ENCODE results near the gene C21orf91.

The C21orf91 gene

GRCh38 chr21:17819114-17819876 lies at the start of gene C21orf91:
TSS of gene C21orf91 (minus strand) at chr21:17819356. CDS start at chr21:17818318, 1,038 bp downstream.
- peak; percentile 71 to 98 (median 86) for DNase-seq
- intact Hi-C loops (cut with DNase I): loop anchor here (2.0 to 5.0 kb wide), 2 partner anchors 24 to 83 kb away; no protein-coding TSS in a partner anchor

- DNase-seq: no peak
- intact Hi-C loops (cut with DNase I): no loop called here
Observed at GRCh38 chr21:17866590-17866989, 47.4 kb upstream of the C21orf91 start.

- DNase-seq: no peak
- intact Hi-C loops (cut with DNase I): loop anchor here (5.0 kb wide), 1 partner anchor 43 kb away; no protein-coding TSS in a partner anchor
Observed at GRCh38 chr21:17859661-17860060, 40.5 kb upstream of the C21orf91 start.

DNA sequence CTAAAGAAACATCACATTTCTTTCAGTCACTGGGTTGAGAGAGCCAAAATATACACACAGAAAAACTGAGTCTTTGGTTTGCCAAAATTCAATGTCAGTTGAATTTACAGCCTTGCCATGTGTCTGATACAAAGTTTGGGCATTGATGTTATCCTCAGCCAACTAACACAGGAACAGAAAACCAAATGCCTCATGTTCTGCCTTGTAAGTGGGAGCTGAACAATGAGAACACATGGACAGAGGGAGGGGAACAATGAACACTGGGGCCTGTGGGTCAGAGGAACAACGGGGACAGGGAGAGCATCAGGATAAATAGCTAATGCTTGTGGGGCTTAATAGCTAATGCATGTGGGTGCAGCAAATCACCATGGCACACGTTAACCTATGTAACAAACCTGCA lies 39.6 kb upstream of the C21orf91 start:
- intact Hi-C loops (cut with DNase I): loop anchor here (5.0 kb wide), 1 partner anchor 44 kb away; no protein-coding TSS in a partner anchor
- DNase-seq: peak in 7 of 10 donors; percentile 23 to 89 (median 51)

- no peak for DNase-seq
- intact Hi-C loops (cut with DNase I): loop anchor here (5.0 kb wide), 1 partner anchor 48 kb away; no protein-coding TSS in a partner anchor
Observed at GRCh38 chr21:17854745-17855144, 35.6 kb upstream of the C21orf91 start.

- DNase-seq: peak in 4 of 10 donors; percentile 9 to 78 (median 68)
- intact Hi-C loops (cut with DNase I): no loop called here
Observed at GRCh38 chr21:17853393-17854275, 34.5 kb upstream of the C21orf91 start.

- peak in 6 of 10 donors; percentile 4 to 82 (median 43) for DNase-seq
- intact Hi-C loops (cut with DNase I): no loop called here
Observed at GRCh38 chr21:17848228-17848627, 29.1 kb upstream of the C21orf91 start.

GRCh38 chr21:17841103-17841502 lies 21.9 kb upstream of the C21orf91 start:
- no peak for DNase-seq
- intact Hi-C loops (cut with DNase I): no loop called here

DNA sequence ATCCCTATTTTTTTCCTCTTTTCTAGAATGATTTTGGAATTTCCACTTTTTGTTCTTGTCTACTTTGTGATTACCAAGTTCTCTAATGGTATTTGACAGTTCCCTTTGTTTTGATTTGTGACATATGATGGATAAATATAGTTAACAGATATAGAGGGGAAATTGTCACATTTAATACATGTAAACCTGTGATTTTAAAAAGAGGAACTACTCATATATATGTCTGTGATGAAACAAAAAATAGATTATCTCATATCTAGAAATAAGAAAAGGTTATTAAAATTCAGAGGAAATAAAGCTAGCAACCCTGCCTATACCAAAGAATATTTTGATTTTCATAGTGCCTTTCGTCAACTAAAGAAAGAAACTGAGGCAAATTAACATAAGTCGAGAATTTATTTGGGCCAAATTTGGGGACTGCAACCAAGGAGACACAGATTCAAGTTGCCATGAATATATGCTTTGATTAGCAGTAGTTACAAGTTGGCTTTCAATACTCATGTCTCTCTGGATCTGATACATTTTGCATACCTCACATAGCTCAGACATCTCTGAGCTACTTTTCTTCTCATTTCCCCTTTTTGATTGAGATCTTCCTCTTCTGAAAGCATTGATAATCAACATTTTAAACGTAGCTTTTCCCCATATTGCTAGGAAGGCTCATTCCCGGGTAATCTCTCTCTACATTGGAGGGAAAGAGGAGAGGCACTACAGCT lies 15.6 kb upstream of the C21orf91 start:
- intact Hi-C loops (cut with DNase I): no loop called here

GRCh38 chr21:17829472-17829871 lies 10.3 kb upstream of the C21orf91 start:
- no peak for DNase-seq
- intact Hi-C loops (cut with DNase I): no loop called here

More for the DNA sequence above, 15.6 kb upstream of the C21orf91 start:
- DNase-seq: no peak

DNA sequence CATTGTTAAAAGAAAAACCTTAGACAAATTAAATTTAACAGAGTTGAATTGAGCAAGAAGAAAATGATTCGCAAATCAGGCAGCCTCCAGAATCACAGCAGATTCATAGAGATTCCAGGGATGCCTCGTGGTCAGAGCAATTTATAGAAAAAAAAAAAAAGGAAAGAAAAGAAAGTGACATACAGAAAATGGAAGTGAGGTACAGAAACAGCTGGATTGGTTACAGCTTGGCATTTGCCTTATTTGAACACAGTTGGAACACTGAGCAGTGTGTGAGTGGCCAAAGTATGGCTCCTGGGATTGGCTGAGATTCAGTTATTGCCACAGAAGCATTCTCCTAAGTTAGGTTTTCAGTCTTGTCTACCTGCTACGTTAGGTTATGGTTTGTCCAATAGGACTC lies 9.1 kb upstream of the C21orf91 start:
- no peak for DNase-seq
- intact Hi-C loops (cut with DNase I): no loop called here

GRCh38 chr21:17823846-17824245 lies 4.7 kb upstream of the C21orf91 start:
- DNase-seq: no peak
- intact Hi-C loops (cut with DNase I): no loop called here

GRCh38 chr21:17821121-17821520 lies 2.0 kb upstream of the C21orf91 start:
- DNase-seq: no peak
- intact Hi-C loops (cut with DNase I): no loop called here

- intact Hi-C loops (cut with DNase I): loop anchor here (2.0 to 5.0 kb wide), 2 partner anchors 25 to 82 kb away; no protein-coding TSS in a partner anchor
- DNase-seq: peak in 2 of 10 donors; percentile 13 to 31
Observed at GRCh38 chr21:17819877-17820229, 697 bp upstream of the C21orf91 start.

- intact Hi-C loops (cut with DNase I): loop anchor here (2.0 to 5.0 kb wide), 2 partner anchors 24 to 84 kb away; no protein-coding TSS in a partner anchor
- DNase-seq: peak in 8 of 10 donors; percentile 7 to 88 (median 36)
Observed at GRCh38 chr21:17818186-17819113, 706 bp downstream of the C21orf91 start.

DNA sequence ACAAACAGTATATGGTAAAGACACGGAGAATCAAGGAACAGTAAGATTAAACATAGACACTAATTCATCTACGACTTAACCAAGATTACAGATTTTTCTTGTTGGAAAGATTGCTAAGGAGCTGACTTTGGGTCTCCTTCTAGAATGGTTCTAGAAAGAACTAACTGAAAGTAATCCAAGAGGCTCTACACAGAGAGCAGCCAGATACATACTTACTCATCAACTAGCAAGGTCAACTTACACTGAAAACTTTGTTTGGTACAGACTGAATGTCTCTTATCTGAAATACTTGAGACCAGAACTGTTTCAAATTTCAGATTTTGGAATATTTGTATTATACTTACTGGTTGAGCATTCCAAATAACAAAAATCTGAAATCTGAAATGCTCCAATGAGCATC lies 5.8 kb downstream of the C21orf91 start:
- no peak for DNase-seq
- intact Hi-C loops (cut with DNase I): loop anchor here (5.0 kb wide), 1 partner anchor 131 kb away; no protein-coding TSS in a partner anchor

GRCh38 chr21:17805966-17806365 lies 13.2 kb downstream of the C21orf91 start:
- DNase-seq: no peak
- intact Hi-C loops (cut with DNase I): no loop called here

DNA sequence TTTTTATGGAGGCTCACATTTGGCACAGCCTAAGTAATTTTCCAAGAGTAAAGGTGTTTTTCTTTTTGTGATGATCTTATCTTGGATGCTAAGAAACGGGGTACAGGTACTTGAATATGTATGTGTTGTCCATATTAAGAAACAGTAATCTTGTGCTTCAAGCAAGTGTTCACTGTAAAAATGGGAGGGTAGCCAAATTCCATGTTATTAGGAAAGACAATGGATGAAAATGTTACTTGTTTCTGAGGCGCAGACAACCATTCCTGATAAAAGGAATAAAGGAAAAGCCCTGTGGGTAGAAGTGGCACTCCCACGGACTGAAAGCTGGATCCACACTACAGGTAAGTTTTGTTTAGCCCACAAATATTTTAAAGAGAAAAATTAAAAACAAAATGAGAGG lies 15.6 kb downstream of the C21orf91 start:
- DNase-seq: no peak
- intact Hi-C loops (cut with DNase I): no loop called here

- intact Hi-C loops (cut with DNase I): no loop called here
- no peak for DNase-seq
Observed at GRCh38 chr21:17802572-17802971, 16.6 kb downstream of the C21orf91 start.
